Measurements from ENCODE around the gene PPM1E. TPM values are rescaled to one million over a fixed set of nuclear protein-coding genes. Genes with fewer than 3 reads are reported as not detected.

The PPM1E gene
- total RNA-seq, 2 experiments from 2014 or later: not detected

- Mint-ChIP-seq H3K36me3 (ENCODE audit: low read depth) (no peaks in the 10 kb centered on the region), H3K4me3 (no peak overlapping the region), H3K4me1 (ENCODE audit: low read depth) (no peaks in the 10 kb centered on the region), H3K27me3 (peaks cover 10% of the 10 kb centered on the region), H3K27ac (no peak overlapping the region), H3K9me3 (no peaks in the 10 kb centered on the region)
- intact Hi-C loops (cut with DNase I, micrococcal nuclease): no loop called here
- ATAC-seq (ENCODE audit: poor library complexity) (no peak), DNase-seq (no peak)
- Histone ChIP-seq H3K4me1 (ENCODE audit: insufficient read depth, low read length) (no peaks in the 10 kb centered on the region), H3K27me3 (ENCODE audit: control insufficient read depth in 1 of 2, insufficient read depth in 2 of 2, low read length in 2 of 2) (no peaks in the 10 kb centered on the region), H3K36me3 (ENCODE audit: insufficient read depth, low read length) (no peaks in the 10 kb centered on the region), H3K27ac (ENCODE audit: low read depth in 1 of 2, low read length in 2 of 2) (no peak overlapping the region), H3K4me3 (ENCODE audit: low read length) (no peak overlapping the region), H3K9me3 (ENCODE audit: control insufficient read depth in 1 of 2, insufficient read depth in 1 of 2, low read length in 2 of 2) (no peaks in the 10 kb centered on the region)
- ChIA-PET POLR2A (no interaction called here), CTCF (no interaction called here)
- TF ChIP-seq, protein P1, sequence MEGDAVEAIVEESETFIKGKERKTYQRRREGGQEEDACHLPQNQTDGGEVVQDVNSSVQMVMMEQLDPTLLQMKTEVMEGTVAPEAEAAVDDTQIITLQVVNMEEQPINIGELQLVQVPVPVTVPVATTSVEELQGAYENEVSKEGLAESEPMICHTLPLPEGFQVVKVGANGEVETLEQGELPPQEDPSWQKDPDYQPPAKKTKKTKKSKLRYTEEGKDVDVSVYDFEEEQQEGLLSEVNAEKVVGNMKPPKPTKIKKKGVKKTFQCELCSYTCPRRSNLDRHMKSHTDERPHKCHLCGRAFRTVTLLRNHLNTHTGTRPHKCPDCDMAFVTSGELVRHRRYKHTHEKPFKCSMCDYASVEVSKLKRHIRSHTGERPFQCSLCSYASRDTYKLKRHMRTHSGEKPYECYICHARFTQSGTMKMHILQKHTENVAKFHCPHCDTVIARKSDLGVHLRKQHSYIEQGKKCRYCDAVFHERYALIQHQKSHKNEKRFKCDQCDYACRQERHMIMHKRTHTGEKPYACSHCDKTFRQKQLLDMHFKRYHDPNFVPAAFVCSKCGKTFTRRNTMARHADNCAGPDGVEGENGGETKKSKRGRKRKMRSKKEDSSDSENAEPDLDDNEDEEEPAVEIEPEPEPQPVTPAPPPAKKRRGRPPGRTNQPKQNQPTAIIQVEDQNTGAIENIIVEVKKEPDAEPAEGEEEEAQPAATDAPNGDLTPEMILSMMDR (IDR thresholded peaks at IDR 0.05): no peak
Observed at GRCh38 chr17:58875261-58875660, 119.6 kb downstream of the PPM1E start.

- Histone ChIP-seq H3K27me3 (ENCODE audit: control insufficient read depth in 1 of 2, insufficient read depth in 2 of 2, low read length in 2 of 2) (peaks cover 4 to 7% of the 10 kb centered on the region in 2 experiments), H3K4me1 (ENCODE audit: insufficient read depth, low read length) (no peaks in the 10 kb centered on the region), H3K36me3 (ENCODE audit: insufficient read depth, low read length) (no peaks in the 10 kb centered on the region), H3K4me3 (ENCODE audit: low read length) (no peak overlapping the region), H3K27ac (ENCODE audit: low read depth in 1 of 2, low read length in 2 of 2) (no peak overlapping the region), H3K9me3 (ENCODE audit: control insufficient read depth in 1 of 2, insufficient read depth in 1 of 2, low read length in 2 of 2) (no peaks in the 10 kb centered on the region)
- DNase-seq: no peak
- no peaks in the 10 kb centered on the region for H3K9me3 Mint-ChIP-seq
- ChIA-PET CTCF (no interaction called here), POLR2A (no interaction called here)
- no peaks in the 10 kb centered on the region for H3K36me3 Mint-ChIP-seq (ENCODE audit: low read depth)
- no peak for ATAC-seq (ENCODE audit: poor library complexity)
- H3K4me1 Mint-ChIP-seq (ENCODE audit: low read depth): no peaks in the 10 kb centered on the region
- H3K27ac Mint-ChIP-seq: no peak overlapping the region
- H3K4me3 Mint-ChIP-seq: no peak overlapping the region
- TF ChIP-seq, protein P1 (IDR thresholded peaks at IDR 0.05): no peak
- H3K27me3 Mint-ChIP-seq: peaks cover 32% of the 10 kb centered on the region
- intact Hi-C loops (cut with DNase I, micrococcal nuclease): no loop called here
Observed at GRCh38 chr17:58884161-58884560, 128.5 kb downstream of the PPM1E start.

- DNase-seq (no peak), ATAC-seq (ENCODE audit: poor library complexity) (no peak)
- ChIA-PET CTCF (interaction anchor here (0.7 kb wide), 1 partner anchor 10 kb away, joined by 3 read pairs; no protein-coding TSS in a partner anchor), POLR2A (no interaction called here)
- Histone ChIP-seq H3K9me3 (ENCODE audit: control insufficient read depth in 1 of 2, insufficient read depth in 1 of 2, low read length in 2 of 2) (peaks cover 0 to 6% of the 10 kb centered on the region in 2 experiments), H3K36me3 (ENCODE audit: insufficient read depth, low read length) (no peaks in the 10 kb centered on the region), H3K27me3 (ENCODE audit: control insufficient read depth in 1 of 2, insufficient read depth in 2 of 2, low read length in 2 of 2) (peaks cover 2 to 7% of the 10 kb centered on the region in 2 experiments), H3K4me3 (ENCODE audit: low read length) (no peak overlapping the region), H3K27ac (ENCODE audit: low read depth in 1 of 2, low read length in 2 of 2) (no peak overlapping the region), H3K4me1 (ENCODE audit: insufficient read depth, low read length) (no peaks in the 10 kb centered on the region)
- Mint-ChIP-seq H3K27me3 (peaks cover 40% of the 10 kb centered on the region), H3K36me3 (ENCODE audit: low read depth) (no peaks in the 10 kb centered on the region), H3K9me3 (no peaks in the 10 kb centered on the region), H3K27ac (no peak overlapping the region), H3K4me3 (no peak overlapping the region), H3K4me1 (ENCODE audit: low read depth) (no peaks in the 10 kb centered on the region)
- TF ChIP-seq, protein P1 (IDR thresholded peaks at IDR 0.05): no peak
- intact Hi-C loops (cut with DNase I, micrococcal nuclease): no loop called here
Observed at GRCh38 chr17:58886514-58886913, 130.9 kb downstream of the PPM1E start.

Measured in CD4-positive, alpha-beta T cell (primary cell).